ENCODE measurements around the gene UQCRQ. TPM values are rescaled to one million over a fixed set of nuclear protein-coding genes. Genes with fewer than 3 reads are reported as not detected.

The UQCRQ gene
- total RNA-seq, 1 donor from 2014 or later = 329 TPM

DNA sequence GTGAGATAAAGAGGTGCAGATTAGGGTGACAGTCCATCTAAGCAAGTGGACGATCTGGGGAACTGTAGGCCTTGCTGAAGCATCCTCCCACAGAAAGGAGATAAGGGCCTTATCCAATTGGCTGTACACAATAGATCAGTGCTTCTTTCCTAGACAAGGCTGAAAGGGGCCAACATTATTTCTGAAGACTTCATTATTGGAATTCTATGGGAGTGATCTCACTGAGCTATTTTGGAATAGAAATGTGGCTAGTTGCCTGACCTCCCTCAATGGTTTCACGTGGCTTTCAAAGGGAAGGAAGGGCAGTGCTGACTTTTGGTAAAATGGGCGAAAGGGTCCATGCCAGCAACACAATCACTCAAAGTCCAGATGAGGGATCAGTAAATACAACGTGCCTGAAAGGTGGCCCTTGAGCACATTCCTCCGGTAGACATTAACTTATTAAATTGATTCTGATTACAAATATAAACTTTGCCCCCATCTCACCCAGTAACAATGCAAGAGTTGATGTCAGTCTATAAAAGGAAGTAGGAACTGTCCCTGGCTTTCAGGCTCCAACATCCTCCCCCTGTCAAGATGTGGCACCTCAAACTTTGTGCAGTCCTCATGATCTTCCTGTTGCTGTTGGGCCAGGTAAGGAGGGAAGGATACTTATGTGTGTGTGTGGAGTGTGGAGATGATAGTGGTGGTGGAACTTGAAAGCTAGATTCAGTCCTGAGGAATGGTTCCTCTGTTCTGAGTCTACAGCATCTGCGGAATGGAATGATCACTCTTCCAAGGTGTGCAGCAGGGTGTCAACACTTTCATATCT lies 6.9 kb downstream of the UQCRQ start, which contains the start of gene LEAP2:
LEAP2 (plus strand) TSS at position 550 of the 811 bp plus-strand sequence; CDS start at position 577, 27 bp downstream.
- DNase-seq (ENCODE audit: low spot score in 2 of 2, unreplicated experiment in 2 of 2) = no peak
- Mint-ChIP-seq H3K4me3 (no peak within 1 kb of the TSS), H3K36me3 (peaks cover 9% of the 10 kb centered on the region), H3K9me3 (no peaks in the 10 kb centered on the region), H3K27ac (peak within 1 kb of the TSS; percentile 4), H3K27me3 (ENCODE audit: low read depth) (no peaks in the 10 kb centered on the region), H3K4me1 (peaks cover 10% of the 10 kb centered on the region)
- TF ChIP-seq, protein P1, sequence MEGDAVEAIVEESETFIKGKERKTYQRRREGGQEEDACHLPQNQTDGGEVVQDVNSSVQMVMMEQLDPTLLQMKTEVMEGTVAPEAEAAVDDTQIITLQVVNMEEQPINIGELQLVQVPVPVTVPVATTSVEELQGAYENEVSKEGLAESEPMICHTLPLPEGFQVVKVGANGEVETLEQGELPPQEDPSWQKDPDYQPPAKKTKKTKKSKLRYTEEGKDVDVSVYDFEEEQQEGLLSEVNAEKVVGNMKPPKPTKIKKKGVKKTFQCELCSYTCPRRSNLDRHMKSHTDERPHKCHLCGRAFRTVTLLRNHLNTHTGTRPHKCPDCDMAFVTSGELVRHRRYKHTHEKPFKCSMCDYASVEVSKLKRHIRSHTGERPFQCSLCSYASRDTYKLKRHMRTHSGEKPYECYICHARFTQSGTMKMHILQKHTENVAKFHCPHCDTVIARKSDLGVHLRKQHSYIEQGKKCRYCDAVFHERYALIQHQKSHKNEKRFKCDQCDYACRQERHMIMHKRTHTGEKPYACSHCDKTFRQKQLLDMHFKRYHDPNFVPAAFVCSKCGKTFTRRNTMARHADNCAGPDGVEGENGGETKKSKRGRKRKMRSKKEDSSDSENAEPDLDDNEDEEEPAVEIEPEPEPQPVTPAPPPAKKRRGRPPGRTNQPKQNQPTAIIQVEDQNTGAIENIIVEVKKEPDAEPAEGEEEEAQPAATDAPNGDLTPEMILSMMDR (IDR thresholded peaks at IDR 0.05; ENCODE audit: unreplicated experiment) = no peak

DNA sequence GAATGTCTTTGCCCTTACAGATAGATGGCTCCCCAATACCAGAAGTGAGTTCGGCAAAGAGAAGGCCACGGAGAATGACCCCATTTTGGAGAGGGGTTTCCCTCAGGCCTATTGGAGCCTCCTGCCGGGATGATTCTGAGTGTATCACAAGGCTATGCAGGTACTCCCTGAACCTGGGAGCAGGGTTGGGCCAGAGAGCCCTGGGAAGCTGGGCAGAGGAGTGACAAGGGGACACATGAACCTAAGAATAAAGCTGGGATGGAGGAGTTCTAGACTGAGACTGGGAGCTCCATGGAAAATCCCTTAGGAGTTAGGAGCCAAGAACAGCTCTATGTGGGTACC lies 7.5 kb downstream of the UQCRQ start:
- TF ChIP-seq, protein P1 (IDR thresholded peaks at IDR 0.05; ENCODE audit: unreplicated experiment) = no peak
- no peaks in the 10 kb centered on the region for H3K27me3 Mint-ChIP-seq (ENCODE audit: low read depth)
- no peaks in the 10 kb centered on the region for H3K9me3 Mint-ChIP-seq
- no peak overlapping the region for H3K4me3 Mint-ChIP-seq
- H3K36me3 Mint-ChIP-seq = peaks cover 10% of the 10 kb centered on the region
- DNase-seq (ENCODE audit: low spot score in 2 of 2, unreplicated experiment in 2 of 2) = no peak
- peaks cover 8% of the 10 kb centered on the region for H3K4me1 Mint-ChIP-seq
- no peak overlapping the region for H3K27ac Mint-ChIP-seq

DNA sequence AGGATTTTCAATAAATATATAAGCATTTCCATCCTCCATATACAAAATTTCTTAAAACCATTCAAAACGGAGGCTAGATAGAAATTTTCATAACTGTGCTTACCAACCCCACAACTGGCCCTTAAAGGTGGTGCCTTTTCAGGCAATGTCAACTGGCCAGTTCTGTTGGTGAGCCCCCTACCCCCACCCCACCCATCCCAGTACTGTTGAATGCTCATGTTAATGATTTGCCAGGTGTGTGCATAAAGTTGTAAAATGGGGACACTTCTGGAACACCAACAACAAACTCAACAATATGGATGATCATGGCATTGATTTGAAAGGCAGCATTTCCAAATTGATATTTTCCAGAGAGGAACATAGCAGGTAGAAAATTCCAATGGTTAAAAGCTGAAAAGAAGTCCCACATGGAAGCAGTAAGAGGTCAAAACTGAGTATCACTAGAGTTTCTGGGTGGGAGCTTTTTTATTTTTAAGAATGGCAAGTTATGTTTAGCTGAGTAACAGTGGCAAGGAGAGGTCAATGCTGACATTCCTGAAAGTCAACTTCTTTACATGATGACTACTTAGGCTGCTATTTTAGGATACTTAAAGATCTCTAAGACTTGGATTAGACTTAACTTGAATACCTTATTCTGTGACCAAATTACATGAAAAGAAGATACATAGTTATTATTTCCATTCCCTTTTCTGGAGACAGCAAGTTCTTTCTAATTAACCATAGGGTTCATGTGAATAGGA lies 9.7 kb downstream of the UQCRQ start:
- H3K27ac Mint-ChIP-seq = no peak overlapping the region
- no peak for DNase-seq (ENCODE audit: low spot score in 2 of 2, unreplicated experiment in 2 of 2)
- H3K4me1 Mint-ChIP-seq = peaks cover 8% of the 10 kb centered on the region
- H3K9me3 Mint-ChIP-seq = no peaks in the 10 kb centered on the region
- no peak overlapping the region for H3K4me3 Mint-ChIP-seq
- peaks cover 19% of the 10 kb centered on the region for H3K36me3 Mint-ChIP-seq
- TF ChIP-seq, protein P1 (IDR thresholded peaks at IDR 0.05; ENCODE audit: unreplicated experiment) = no peak
- no peaks in the 10 kb centered on the region for H3K27me3 Mint-ChIP-seq (ENCODE audit: low read depth)

- Mint-ChIP-seq H3K4me3 (no peak overlapping the region), H3K4me1 (peaks cover 8% of the 10 kb centered on the region), H3K9me3 (no peaks in the 10 kb centered on the region), H3K27ac (peak overlapping the region; percentile 88), H3K27me3 (ENCODE audit: low read depth) (no peaks in the 10 kb centered on the region), H3K36me3 (peaks cover 19% of the 10 kb centered on the region)
- DNase-seq (ENCODE audit: low spot score in 2 of 2, unreplicated experiment in 2 of 2) = no peak
- TF ChIP-seq, protein P1 (IDR thresholded peaks at IDR 0.05; ENCODE audit: unreplicated experiment) = no peak
Observed at GRCh38 chr5:132877466-132877865, 11.0 kb downstream of the UQCRQ start.

- Mint-ChIP-seq H3K9me3 (no peaks in the 10 kb centered on the region), H3K4me3 (no peak overlapping the region), H3K4me1 (peaks cover 8% of the 10 kb centered on the region), H3K27ac (peak overlapping the region; percentile 88), H3K36me3 (peaks cover 22% of the 10 kb centered on the region), H3K27me3 (ENCODE audit: low read depth) (no peaks in the 10 kb centered on the region)
- no peak for DNase-seq (ENCODE audit: low spot score in 2 of 2, unreplicated experiment in 2 of 2)
- TF ChIP-seq, protein P1 (IDR thresholded peaks at IDR 0.05; ENCODE audit: unreplicated experiment) = no peak
Observed at GRCh38 chr5:132877938-132878337, 11.5 kb downstream of the UQCRQ start.
